HS-27A (cell line): Measurements from ENCODE around the gene XYLB.

Source experiments
- DNase-seq: peaks from one replicate; pipeline ENCODE4 v3.0.0-alpha.2; 2012; ENCODE audit warnings: low read depth, missing footprints

The XYLB gene

DNA sequence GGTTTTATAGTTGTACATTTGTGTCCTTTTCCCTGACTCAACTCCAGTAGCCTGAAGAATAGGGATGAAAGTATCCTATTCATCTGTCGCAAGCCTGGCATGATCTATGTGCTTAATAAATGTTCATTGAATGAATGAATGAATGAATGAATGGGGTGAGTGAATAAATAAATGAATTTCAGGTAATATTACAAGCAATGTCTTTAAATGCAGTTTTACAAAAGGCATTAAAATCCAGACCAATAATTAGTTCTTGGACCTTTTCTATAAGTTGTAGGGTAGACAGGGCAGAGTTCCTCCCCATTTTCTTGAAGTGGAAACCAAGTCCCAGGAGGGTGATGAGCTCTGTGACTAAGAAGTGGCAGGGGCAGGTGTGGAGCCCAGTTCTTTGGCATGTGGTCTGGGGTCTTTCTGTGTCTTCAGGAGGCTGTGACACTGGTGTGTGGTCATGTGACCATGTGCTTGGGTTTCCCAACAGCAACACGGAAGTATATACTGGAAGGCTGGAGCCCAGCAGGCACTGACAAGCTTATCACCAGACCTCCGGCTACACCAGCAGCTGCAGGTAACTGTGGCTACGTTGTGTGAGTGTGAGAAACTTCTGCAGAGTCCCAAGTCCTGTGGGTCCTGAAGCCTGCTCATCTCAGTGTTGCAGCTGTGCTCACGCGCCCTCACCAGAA is 18.3 kb downstream of the XYLB start:
- DNase-seq: no peak

DNA sequence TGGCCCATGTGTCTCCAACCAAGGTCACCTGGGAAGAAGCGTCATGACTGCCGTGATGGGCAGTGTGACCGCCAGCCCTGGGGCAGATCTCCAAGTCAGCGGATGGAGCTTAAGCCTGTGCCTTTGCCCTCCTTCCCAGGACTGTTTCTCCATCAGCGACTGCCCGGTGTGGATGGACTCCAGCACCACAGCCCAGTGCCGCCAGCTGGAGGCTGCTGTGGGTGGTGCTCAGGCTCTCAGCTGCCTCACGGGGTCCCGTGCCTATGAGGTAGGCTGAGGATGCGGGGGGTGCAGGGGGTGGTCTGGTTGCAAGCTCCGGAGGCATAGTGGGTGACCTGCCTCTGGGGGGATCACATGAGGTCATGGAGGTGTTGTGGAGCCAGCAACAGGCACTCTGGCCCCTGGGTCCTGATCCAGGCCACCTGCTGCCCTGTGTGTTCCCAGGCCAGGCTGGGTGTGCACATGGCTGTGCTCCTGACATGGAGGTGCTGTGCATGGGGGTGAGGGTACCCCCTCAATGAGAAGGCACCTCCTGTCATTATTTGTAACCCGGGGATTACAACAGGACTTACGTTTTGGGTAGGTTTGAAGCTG is 19.0 kb downstream of the XYLB start:
- no peak for DNase-seq

DNA sequence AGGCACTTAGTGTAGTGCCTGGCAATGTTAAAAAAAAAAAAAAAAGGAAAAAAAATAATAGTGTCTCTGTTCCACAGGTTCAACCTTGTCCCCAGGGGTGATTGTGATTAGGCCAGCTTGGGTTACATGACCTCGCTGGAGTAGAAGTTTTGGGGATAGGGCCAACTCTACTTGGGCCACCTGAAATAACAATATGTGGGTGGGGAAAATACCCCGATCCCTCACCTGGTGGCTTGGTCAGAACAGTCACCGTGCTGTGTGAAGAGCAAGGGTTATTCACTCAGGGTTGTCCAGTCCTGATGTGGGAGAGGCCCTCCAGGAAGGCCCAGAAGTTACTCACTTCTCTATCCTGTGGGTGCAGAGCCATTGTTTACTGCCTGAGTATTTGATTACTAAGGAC is 19.5 kb downstream of the XYLB start:
- DNase-seq: no peak

DNA sequence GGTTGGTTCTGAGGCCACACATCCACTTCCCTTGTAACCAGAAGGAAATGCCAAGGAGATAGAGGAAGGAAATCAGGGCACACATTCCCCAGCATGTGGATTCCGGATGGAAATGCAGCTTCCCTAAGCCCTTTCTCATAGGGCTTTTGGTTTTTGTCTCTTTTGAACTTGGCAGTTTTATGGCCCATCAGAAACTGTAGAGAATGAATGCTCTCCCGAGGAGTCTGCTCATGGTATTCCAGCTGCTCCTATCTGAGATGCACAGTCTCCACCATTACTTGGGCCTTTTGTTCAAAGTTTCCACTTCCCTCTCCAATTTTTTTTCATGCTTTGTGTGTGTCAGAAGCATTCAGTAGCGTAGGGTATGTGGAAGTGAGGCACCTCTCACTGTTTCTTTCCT is 21.2 kb downstream of the XYLB start:
- DNase-seq: no peak

DNA sequence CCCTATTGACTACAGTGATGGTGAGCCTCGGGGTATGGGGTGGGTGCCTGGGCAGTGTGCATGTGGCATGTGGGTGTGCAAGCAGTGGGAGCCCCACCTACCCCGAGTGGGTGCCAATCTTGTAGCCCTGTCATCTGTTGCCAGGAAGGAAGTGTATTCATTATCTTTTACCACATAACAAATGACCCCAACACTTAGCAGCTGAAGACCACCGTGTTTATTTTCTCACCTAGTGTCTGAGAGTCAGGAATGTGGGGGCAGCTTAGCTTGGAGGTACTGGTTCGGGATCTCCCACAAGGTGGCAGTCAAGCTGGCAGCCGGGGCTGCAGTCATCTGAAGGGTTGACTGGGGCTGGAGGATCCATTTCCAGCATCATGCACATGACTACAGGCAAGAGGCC is 21.7 kb downstream of the XYLB start:
- DNase-seq: no peak

DNA sequence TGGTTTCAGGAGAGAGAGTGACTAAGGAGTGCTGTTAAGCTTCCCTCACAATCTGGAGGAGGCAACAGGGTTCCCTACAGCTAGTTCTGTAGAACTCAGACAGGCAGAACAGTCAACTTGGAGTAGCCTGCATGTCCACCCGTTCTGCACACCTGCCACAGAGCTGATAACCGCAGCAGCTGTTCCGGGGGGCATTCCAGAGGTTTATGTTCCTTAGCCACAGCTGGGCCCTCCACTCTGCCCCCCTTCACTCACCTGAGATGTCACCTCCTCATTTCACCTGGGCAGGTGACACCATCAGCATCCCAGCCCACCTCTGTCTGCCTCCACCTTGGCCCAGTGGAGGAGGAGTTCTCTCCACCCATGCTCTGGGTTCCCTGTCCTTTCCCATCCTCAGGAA is 22.6 kb downstream of the XYLB start:
- DNase-seq: no peak

DNA sequence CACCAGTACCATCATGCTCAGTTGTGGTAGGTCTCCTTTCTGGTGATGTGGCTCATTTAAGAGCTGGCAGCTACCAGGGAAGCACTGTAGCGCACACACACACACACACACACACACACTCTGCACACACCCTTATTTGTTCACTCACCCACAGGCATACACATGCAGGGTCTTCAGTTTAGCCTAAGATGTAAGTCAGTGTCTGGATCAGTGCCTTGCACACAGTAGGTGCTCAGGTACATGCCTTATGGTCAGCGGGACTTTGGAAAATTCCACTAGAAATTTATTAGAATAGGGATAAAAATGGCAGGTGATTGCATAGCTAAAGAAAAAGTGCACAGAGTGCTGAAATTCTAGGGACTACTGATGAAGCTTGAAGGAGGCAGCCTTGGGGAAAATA is 23.6 kb downstream of the XYLB start:
- DNase-seq: no peak

DNA sequence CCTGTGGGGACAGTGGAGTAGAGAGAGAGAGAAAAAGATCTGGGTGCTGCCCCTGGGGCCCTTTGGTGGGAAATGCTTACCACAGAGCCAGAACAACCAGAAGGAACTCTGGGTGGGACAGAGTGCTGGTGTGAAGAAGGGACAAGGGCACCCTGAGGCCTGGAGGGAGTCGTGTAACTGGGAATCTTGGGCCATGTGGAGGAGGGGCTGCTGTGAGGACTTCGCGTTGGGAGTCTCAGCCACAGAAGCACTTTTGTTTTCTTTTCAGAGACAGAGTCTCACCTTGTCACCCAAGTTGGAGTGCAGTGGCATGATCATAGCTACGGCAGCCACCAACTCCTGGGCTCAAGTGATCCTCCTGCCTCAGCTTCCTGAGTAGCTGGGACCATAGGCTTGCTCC is 24.3 kb downstream of the XYLB start:
- no peak for DNase-seq

DNA sequence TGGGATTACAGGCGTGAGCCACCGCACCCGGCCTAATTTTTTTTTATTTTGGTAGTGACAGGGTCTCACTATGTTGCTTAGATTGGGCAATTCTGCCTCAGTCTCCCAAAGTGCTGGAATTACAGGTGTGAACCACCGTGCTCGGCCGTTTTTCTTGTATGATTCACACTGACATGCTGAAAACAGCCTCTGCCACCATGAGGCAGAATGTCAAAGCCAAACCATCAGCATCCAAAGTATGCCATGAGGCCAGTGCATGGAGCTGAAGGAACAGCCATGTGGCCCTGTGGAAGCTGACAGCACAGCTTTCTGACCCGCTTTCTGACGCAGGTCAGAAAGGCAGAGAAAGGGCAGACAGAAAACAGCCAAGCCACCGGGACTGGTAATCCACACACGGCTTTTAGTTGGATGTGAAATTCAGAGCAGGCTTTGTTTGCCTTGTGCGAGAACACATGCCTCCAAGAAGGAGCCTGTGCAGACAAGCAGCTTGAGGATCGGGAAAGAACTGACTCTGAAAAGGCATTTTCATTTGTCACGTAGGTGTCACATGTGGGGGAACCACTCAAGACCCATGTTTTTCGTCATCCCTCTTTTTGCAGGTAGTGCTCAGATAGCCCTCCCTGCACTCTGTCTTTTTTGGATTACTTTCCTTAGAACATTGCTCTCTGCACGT is 25.1 kb downstream of the XYLB start:
- DNase-seq: no peak

DNA sequence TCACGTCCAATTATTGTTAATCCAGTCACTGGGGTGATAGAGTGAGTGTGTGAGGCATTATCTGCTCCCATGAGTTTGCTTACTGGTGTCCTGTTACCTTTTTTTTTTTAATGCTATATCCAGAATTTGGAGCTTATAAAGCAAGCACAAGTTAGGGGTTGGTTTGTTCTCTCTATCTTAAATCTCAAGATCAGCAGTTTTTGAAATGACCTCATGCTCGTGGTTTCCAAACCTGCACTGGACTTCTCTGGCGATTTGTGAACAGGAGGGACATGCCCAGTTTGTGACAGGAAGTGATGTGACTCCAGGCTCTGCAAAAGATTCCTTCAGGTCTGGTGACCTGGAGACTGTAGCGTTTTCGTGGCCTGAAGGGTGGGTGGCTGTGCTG is 25.6 kb downstream of the XYLB start:
- DNase-seq: no peak

DNA sequence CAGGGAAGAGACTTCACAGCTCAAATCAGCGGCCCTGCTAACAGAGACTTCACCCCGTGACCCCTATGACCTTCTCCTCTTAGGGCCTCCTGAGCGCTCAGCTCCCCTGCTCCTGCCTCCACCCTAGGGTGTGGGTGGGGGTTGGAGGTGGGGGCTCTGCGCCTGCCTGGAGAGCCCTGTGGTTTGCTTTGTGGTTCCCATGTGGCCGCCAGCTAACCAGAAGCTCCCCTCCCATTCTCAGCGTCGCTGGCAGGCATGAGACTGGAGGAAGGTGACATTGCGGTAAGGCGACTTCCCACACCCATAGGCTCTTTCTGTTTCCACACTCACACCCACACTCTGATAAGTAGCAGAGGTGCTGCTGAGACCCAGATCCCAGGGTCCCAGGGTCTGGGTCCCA is 27.6 kb downstream of the XYLB start:
- no peak for DNase-seq

DNA sequence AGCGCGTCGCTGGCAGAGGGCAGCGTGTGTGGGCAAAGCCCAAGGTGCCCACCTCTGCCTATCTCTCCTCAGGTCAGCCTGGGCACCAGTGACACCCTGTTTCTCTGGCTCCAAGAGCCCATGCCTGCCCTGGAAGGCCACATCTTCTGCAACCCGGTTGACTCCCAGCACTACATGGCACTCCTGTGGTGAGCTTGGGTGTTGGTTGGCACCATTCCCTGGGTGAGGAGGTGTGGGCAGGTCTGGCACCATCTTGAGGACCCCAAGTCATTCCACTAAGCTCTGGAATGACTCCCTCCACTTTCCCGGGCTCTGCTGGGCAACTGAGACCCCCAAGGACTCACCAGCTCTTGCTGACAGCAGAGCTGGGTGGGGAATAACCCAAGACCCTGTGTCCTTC is 28.5 kb downstream of the XYLB start:
- DNase-seq: no peak

DNA sequence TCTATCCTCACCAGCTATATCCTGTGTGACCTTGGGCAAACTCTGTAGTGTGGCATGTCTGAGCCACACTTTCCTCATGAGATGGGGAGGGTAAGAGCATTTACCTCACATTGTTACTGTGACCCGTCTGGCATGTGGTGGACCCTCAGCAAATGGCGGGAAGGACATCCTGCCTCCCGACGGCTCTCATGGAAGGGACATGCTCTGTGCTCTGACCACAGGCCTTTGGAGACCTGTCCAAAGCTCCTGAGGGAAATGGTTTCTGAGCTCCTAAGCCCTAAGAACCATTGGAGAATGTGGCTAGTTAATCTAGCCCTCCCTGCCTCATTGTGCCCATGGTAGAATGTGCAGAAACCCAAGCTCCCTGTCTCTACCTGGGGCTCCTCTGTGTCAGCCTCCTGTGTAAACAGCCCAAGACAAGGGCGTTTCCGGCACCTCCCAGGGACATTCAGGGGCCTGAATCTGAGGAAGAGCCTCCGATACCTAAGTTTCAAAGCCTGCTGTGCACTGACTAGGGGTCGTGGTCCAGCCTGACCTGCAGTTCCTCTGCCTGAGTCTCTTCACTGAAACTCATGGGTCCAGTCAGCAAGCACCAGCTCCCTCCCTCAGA is 29.0 kb downstream of the XYLB start:
- DNase-seq: no peak

DNA sequence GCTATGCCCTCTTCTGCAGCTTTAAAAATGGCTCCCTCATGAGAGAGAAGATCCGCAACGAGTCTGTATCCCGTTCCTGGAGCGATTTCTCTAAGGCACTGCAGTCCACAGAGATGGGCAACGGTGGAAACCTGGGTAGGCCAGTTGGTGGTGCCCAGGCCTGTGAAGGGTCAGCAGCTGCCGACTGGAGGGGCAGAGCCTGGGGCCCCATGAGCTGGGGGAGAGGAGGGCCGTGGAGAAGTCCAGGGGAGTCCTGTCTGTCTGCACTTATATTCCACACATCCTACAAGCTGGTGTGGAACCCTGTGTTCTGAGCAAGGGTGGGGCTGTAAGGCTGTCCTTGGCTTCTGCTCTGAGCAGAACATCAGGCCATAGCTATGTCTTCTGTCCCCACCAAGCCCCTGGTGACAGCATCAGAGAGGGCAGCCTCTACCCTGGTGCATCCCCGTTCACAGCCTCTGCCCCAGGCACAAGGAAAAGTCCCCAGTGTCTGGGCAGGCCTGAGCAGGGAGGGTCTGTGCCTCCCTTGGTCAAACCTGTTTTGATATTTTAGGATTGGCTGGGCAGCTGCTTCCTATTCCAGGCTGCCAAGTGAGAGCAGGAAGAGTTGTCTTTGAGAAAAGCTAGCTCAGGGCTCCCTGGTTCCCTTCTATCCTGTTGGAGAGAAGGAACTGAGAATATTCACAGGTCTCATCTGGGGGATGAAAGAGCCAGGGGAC is 29.7 kb downstream of the XYLB start:
- no peak for DNase-seq

DNA sequence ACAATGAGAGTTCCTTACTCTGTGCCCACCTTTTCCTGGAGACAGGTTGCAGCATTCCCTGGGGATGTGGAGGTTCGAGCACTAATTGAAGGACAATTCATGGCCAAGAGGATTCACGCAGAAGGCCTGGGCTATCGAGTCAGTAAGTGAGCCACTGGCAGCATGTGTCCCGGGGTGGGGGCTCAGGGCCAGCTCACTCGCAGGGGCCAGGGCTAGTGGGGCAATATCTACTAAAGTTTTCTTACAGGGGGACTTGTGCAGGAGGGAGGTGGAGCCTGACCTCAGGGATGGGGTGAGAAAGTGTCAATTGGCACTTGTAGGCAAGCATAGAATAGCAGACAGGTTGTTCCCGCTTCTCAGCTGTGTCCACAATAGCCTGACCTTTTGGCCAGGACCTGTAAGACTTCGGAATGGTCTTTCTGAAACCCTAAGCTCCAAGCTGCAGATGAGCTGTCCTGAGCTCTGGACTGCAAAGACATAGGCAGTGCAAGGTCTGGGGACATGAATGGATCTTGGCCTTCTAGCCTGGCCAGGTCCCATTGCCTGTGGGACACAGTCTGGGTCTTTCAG is 32.7 kb downstream of the XYLB start:
- no peak for DNase-seq

DNA sequence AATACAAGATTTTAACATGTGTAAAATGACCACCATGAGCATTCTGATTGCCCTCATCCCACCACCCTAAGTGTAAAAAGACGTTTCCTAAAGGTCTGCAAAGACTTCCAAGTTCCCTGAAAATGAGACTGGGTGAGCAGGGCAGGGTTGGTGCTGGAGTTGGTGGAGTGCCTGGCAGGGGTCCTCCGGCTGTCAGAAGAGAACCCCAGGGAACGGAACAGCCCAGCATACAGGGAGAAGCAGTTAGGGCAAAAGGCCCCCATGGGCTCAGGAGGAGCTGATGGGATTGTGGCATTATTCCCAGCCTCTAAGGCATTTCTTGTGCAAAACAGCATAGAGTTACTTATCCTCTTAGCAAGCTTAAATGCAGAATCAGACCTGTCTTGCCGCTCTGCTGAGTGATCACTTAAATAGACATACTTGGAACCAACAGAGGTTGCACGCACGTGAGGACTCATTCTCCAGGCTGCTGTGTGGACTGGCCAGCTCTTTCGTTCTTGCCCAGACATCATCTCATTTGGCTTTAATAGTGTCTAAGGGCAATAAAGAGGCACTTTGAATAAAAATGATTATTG is 36.0 kb downstream of the XYLB start:
- DNase-seq: no peak

DNA sequence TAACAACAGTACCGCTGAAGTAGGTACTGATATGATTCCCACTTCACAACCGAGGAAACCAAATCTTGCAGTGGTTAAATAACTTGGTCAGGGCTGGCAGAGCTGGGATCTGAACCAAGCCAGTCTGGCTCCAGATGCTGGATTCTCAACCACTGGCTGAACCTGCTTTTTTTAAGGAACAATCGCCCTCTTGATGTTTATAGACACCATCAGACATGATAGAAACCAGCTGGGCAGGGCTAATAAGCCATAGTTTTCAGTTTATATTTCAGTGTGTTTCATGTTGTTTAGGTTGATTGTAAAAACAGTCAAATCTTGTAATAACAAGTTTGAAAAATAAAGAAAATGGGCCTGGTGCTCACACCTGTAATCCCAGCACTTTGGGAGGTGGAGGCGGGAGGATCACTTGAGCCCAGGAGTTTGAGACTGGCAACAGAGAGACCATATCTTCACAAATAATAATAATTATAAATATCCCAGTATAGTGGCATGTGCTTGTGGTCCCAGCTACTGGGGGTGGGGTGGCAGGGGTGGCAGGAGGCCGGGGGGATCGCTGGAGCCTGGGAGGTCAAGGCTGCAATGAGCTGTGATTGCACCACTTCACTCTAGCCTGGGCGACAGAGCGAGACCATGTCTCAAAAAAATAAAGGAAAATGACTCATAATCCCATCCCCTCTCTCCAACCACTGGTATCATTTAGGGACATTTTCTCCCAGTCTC is 36.7 kb downstream of the XYLB start:
- no peak for DNase-seq

DNA sequence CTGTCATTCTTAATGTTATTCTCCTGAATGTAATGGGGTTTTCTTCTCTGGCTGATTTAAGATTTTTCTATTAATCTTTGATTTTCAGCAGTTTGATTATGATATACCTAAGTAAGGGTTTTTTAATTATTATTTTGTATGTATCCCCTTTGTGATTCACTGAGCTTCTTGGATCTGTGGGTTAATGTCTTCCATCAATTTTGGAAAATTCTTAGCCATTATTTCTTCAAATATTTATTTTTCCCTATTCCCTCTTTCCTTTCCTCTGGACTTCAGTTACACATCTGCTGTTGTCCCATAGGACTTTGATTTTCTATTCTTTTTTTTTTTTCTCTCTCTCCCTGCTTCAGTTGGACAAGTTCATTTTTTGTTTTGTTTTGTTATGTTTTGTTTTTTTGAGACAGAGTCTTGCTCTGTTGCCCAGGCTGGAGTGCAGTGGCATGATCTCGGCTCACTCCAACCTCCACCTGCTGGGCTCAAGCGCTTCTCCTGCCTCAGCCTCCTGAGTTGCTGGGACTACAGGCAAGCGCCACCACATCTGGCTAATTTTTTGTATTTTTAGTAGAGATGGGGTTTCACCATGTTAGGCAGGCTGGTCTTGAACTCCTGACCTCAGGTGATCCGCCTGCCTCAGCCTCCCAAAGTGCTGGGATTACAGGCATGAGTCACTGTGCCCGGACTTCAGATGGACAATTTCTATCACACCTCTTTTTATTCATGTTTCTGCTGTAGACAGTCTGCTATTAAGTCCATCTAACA is 40.6 kb downstream of the XYLB start:
- DNase-seq: no peak

DNA sequence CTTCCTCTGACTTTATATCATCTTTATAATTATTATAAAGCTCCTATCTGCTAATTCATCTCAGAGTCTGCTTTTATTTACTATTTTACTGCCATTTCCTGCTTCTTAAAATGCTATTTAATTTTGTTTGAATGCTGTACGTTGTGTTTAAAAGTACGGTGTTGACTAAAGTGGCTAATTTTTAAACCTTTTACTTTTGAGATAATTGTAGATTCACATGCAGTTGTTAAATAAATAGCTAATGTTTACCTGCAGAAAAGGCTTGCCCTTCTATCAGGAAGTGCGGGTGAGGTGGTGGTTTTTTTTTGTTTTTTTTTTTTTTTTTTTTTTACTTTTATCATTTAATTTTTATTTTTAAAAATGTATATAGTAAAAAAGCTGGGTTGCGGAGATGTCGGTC is 41.3 kb downstream of the XYLB start:
- DNase-seq: no peak

DNA sequence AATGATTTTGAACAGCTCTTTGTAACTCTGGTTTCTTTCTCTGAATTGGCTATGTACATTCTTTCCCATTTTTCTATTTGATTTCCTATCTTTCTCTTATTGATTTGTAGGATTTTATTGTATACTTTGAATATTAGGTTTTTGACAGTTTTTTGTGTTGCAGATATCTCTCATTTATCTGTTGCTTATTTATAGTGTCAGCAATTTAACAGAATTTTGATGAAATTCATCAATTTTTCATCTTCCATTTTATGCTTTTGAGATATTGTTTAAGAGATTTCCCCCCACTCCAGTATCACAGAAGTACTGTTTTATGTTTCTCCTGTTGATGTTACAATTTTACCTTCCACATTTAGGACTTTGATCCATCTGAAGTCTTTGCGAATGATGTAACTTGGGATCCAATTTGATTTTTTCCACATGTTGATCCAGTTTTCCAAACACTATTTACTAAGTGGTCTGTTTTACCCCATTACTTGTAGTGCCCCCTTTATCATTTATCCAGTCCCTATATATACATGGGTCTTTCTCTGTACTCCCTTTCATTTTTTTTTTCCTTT is 46.1 kb downstream of the XYLB start:
- DNase-seq: no peak
